NCI-H774 (cell line): Measurements from ENCODE around the gene NRP2.

Experiments used
- DNase-seq: peaks from one replicate; lab custom pipeline; 2025; lab: John Stamatoyannopoulos, UW

NRP2 gene, protein sequence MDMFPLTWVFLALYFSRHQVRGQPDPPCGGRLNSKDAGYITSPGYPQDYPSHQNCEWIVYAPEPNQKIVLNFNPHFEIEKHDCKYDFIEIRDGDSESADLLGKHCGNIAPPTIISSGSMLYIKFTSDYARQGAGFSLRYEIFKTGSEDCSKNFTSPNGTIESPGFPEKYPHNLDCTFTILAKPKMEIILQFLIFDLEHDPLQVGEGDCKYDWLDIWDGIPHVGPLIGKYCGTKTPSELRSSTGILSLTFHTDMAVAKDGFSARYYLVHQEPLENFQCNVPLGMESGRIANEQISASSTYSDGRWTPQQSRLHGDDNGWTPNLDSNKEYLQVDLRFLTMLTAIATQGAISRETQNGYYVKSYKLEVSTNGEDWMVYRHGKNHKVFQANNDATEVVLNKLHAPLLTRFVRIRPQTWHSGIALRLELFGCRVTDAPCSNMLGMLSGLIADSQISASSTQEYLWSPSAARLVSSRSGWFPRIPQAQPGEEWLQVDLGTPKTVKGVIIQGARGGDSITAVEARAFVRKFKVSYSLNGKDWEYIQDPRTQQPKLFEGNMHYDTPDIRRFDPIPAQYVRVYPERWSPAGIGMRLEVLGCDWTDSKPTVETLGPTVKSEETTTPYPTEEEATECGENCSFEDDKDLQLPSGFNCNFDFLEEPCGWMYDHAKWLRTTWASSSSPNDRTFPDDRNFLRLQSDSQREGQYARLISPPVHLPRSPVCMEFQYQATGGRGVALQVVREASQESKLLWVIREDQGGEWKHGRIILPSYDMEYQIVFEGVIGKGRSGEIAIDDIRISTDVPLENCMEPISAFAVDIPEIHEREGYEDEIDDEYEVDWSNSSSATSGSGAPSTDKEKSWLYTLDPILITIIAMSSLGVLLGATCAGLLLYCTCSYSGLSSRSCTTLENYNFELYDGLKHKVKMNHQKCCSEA

DNA sequence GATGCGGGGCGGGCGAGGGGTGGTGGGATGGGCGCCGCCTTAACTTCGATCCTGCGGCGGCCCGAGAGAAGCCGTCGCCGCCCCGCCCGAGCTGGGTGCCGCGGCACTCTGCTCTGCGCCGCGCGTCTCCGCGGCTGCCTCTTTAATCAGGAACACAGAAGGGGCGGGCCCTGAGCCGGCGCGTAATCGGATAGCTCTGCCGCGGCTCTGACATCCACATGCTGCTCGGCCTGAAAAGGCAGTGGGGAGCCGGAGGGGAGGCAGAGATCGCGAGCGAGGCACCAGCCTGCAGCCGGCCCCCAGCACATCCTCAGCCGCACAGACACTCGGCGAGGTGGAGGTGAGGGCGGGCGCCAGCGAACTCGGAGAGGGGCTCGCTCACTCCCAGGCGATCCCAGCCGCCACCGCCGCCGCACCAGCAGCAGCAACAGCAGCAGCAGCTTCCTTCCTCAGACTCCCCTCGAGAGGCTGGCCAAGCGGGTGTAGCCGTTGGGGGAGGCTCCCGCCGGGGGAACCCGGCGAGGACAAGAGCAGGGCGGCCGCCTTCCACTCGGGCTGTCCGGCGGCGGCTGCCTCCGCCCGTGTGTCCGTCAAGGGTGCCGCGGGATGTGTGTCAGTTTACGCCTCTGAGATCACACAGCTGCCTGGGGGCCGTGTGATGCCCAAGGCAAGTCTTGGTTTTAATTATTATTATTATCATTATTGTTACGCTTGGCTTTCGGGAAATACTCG lies at the start of gene NRP2:
NRP2 (plus strand) TSS at position 263 of the 732 bp plus-strand sequence. CDS start 790 bp downstream, outside the sequence.
- peak; percentile 51 for DNase-seq

- DNase-seq: no peak
Observed at GRCh38 chr2:205633994-205634393, 48.3 kb upstream of the NRP2 start.

GRCh38 chr2:205636549-205637319 lies 45.6 kb upstream of the NRP2 start:
- DNase-seq: no peak

DNA sequence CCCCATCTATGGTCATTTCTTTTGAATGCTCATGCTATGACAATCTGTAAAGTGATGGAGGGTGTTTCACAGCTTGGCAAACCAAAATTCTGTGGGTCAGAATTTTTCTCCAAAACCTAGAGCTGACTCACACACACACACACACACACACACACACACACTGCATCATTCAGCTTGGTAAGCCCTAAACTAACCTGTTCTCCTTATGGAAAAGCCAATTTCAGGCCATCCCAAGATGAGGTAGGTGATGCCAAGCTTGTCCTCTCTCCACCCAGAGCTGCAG lies 45.0 kb upstream of the NRP2 start:
- DNase-seq: no peak

DNA sequence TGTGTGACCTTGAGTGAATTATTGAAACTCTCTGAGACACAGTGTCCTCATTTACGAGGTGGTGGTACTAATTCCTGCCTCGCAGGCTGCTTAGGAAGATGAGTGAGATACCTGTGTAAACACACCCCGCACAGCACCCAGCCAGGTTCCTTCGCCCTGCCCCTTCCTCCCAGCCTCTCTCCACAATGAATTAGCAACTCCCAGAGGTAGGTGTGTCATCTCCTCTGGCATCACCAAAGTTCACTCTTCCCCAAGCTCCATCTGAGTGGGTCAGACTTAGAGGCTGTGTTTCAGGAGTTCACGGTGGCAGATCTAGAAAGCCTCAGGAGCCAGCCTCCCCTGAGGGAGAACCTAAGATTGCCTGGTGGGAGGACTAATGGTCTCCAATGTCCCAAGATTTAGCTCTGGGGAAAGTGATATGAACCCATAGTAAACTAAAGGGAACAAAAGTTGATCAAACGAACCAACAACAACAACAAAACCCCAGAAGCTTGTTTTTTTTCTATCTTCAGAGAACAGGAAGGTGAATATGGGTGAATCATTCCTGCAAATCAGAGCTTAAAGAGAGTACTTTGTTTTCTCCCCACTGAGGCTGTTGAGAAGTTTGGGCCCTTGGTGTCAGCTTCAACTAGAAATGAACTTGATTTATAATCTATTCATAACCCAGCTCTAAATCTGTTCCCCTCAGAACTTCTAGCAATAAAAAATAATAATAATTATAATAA lies 44.4 kb upstream of the NRP2 start:
- no peak for DNase-seq

GRCh38 chr2:205640716-205641115 lies 41.6 kb upstream of the NRP2 start:
- DNase-seq: no peak

GRCh38 chr2:205642599-205643356 lies 39.5 kb upstream of the NRP2 start:
- no peak for DNase-seq

DNA sequence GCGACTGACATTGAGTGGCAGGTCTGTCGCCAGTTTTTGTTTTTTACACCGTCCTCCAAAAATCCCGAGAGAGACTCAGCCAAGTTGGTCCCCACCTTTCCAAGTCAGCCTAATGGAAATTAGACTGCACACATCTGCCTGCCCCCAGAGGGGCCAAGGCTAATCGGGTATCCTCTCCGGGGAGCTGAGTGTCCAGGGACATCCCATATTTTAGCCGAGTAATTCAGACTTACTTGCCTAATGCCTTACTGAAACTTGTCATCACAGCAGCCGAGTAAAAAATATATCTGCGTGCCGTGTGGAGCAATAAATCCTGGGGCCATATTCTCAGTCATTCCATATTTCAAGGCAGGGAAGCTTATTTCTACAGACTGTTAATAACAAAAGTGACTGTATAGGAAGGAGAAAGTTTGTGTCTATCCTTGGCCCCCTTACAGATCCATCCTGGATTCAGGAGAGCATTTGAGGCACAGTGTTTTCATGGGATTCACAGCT lies 38.9 kb upstream of the NRP2 start:
- DNase-seq: no peak

DNA sequence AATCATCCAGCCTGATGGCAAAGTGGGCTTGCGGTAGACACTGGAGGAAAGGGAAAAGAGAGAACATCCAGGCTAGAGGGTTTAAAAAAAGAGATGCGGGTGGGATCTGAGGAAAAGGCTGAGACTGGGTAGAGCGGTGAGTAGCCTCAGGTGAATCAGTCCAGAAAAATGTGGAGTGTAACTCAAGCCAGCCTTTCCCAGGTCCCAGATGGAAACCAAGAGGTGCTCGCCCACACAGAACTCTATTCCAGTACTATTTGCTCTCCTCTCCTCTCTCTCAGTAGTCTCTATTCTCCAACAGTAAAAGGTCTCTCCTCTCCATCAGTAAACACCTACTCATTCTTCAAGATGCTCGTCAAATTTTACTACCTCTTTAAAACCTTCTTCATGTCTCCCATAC lies 38.3 kb upstream of the NRP2 start:
- DNase-seq: no peak

DNA sequence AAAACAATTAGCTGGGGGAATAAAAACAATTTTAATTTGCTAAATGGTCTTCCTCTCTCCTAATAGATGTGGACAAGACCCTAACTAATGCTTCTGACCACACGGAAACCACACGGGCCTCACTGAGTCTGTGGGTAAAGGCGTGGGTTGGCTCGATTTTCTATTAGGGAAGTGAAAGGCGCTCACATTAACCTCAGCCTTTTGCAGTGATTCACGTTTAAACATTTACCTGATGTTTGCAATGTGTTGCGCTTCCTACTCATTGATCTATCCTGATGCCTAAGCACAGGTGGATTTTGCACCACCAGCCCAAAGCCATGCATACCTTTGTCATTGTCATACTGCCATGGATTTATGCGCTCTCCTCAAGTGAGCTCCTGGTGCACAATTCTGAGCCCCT lies 35.6 kb upstream of the NRP2 start:
- no peak for DNase-seq

- DNase-seq: no peak
Observed at GRCh38 chr2:205650450-205650849, 31.9 kb upstream of the NRP2 start.

DNA sequence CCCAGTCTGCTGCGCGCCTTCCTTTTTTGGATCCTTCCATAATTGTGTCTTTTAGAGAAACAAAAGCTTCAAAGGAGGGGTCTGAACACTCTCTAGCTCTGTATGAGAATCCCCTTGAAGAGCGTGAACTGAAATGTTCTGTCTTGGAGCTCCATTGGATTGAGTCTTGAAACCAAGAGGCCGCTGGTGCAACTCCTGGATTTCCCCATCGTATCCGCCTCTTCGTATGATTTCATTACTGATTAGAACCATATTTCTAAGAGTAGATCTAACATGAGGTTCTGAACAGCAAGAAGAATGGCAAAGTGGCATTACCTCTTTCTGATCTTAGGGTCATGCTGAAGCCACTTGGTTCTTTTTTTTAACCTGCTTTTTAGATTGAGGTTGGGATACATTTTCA lies 31.4 kb upstream of the NRP2 start:
- DNase-seq: no peak

DNA sequence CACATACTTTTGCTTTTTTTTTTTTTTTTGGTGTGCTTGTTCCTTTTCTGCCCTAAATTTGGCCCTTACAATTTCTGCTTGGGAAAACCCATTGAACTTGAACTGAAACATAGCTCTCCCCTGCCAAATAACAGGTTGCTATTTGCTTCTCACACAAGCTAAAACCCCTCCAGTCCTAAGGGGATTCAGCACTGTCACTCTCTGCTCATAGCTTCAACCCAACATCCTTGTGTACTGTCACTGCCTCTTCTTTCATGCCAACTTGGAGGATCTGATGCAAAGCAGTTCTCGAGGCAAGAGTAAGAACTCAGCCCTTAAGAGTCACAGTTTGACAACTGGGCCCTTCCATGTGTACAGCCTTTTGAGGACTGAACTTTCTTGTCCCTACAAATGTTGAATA lies 30.6 kb upstream of the NRP2 start:
- no peak for DNase-seq

DNA sequence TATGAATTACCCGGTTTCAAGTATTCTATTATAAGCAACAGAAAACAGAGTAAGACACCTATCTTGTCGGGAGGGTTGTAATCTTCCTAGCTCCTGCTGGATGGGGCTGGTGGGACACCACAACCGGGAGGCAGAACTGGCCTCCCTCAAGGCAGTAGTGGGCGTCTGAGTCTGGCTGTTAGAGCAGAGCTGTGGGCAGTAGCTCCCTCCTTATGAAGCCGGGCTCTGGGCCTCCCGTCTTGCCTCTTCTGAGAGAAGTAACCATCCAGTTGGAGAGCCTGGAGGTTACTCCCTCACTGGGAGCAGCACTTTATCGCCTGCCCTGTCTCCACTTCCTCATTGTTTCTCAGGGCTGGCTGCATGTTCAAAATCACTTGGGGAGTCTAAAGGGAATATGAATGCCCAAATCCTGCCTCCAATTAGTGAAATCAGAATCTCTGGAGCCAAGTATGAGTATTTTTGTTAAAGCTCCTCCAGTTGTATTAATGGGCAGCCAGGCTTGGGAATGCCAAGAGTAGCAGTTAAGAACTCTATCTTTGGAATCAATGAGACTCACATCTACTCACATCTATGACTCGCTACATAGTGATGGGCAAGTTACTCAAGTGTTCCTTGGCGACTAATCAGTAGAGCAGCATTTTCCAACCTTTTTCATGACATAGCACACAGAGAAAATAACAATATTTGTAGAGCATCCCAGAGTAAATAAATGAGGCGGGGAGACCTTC lies 27.3 kb upstream of the NRP2 start:
- no peak for DNase-seq

DNA sequence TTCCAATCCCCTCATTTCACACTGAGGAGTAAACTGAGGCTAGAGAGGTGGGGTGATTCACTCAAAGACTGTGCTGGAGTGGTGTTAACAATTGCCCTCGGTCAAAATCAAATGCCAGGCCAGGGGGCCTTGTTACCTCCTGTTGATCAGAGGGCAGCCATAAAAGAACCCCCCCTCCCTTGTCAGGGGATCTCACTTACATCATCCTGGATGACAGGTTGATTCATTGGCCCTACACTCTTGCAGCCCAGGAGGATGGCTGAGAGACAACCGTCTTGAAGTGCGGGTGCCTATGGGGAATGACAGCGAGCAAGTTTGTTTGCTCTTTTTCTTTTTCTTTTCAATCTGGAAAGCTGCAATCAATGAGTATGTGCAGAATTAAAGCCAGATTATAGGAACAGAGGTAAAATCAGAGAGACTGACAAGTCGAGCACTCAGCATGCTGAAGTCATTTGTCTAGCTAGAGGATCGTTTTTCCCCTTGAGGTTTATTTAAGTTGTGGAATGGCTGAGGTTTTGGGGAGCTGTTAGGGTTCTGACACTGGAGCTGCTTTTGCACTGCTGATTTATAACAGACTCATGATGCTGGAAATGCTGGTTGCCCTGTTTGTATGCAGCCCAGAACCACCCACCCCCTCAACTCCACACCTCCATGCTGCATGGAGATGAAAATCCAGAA lies 26.4 kb upstream of the NRP2 start:
- DNase-seq: no peak

DNA sequence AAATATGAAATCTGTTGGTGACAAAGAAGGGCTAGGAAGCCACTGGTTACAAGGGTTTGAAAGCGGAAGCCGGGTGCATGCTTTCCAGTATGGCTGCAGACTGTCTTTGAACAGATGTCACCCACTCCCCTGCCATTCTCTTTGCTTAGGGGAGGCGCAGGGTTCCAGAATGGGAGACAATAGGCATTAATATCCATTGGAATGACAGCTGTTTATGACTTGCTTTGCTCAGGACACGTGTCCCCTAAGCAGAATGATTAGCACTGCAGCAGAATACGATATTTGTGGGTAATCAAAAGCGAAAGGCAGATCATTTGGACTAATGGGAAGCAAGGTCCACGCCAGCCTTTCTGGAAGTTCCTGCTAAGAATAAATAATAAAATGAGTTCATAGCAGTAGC lies 25.8 kb upstream of the NRP2 start:
- no peak for DNase-seq

DNA sequence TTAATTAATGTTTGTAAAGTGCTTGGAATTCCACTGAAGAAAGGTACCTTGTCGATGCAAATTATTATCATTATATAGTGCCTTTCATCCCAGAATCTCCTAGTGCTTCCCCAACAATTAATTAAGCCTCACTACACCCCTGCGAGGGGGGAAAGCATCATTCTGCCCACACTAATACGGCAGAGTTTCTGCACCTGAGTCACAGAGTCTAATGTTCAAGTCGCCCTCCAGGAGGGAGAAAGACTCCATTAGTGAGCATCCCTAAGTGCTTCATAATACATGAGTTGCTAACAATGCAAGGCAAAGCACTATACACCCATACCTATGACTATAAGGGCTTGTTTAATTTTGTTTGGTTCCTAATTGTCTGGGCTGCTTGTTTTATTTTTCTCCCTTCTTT lies 25.4 kb upstream of the NRP2 start:
- no peak for DNase-seq

- no peak for DNase-seq
Observed at GRCh38 chr2:205657579-205657978, 24.7 kb upstream of the NRP2 start.

DNA sequence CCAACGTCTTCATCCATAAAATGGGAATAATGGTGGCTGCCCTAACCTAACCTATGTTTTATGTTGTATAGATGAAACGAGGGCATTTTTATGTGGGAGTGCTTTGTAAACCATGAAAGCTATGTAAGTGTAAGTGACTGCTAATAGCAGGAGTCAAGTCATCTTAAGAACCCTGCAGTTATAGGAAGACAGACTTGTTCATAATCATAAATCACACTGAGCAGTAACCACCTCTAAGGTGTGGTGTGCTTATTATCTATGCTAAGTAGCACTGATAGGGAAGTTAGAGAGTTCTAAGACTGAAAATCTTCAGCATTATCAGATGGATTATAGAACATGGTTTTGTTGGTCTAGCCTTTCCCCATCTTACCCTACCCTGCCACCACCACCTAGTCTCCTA lies 24.2 kb upstream of the NRP2 start:
- DNase-seq: no peak
